H1 (cell line): ENCODE data around the gene ALG5. TPM values are rescaled to one million over a fixed set of nuclear protein-coding genes. Genes with fewer than 3 reads are reported as not detected.

Source experiments
- CTCF ChIA-PET: fragments of 300-600 bp; sonication (Branson Sonifier 250); formaldehyde crosslinking; loops from one replicate; lab custom pipeline; 2021; ENCODE audit not compliant: partially characterized antibody; lab: Charles Lee
- POLR2A ChIA-PET: fragments of 300-600 bp; sonication (Branson Sonifier 250); formaldehyde crosslinking; loops from one replicate; lab custom pipeline; 2021; ENCODE audit warnings: inconsistent platforms; ENCODE audit not compliant: partially characterized antibody; lab: Charles Lee
- DNase-seq, 2 experiments: peaks; one replicate each; pipeline versions ENCODE4 v3.0.0 to v3.0.0-alpha.2; 2010 to 2022; ENCODE audit warnings: low spot score in 2 of 2, low read depth in 1 of 2, mixed read lengths in 1 of 2
- FAIRE-seq: peaks from 2 replicates; lab custom pipeline; 2011; peaks lifted over from hg19 to GRCh38; lab: Jason Lieb, UNC
- H2AFZ ChIP-seq: 2 replicates; pipeline ENCODE4 v1.8.1; 2012; ENCODE audit warnings: low read length, inconsistent platforms
- H2AK5ac ChIP-seq: 2 replicates; pipeline ENCODE4 v1.6.1; 2013; ENCODE audit warnings: low read depth, low read length
- H2BK120ac ChIP-seq: replicated peaks from 2 replicates; pipeline ENCODE3; 2013; ENCODE audit warnings: low read depth, low read length, inconsistent platforms
- H2BK12ac ChIP-seq: 2 replicates; pipeline ENCODE4 v1.6.1; 2013; ENCODE audit warnings: low read depth, low read length
- H2BK15ac ChIP-seq: 2 replicates; pipeline ENCODE4 v1.6.1; 2013; ENCODE audit warnings: low read length
- H2BK20ac ChIP-seq: 2 replicates; pipeline ENCODE4 v1.6.1; 2013; ENCODE audit warnings: low read length
- H2BK5ac ChIP-seq: 2 replicates; pipeline ENCODE4 v1.6.1; 2013; ENCODE audit warnings: low read depth, low read length
- H3K14ac ChIP-seq: 2 replicates; pipeline ENCODE4 v1.6.1; 2013; ENCODE audit warnings: inconsistent platforms; ENCODE audit not compliant: insufficient read length
- H3K18ac ChIP-seq: 2 replicates; pipeline ENCODE4 v1.6.1; 2013; ENCODE audit warnings: low read length; ENCODE audit errors: extremely low read depth
- H3K23ac ChIP-seq: 2 replicates; pipeline ENCODE4 v1.6.1; 2013; ENCODE audit warnings: inconsistent platforms; ENCODE audit not compliant: insufficient read length
- H3K23me2 ChIP-seq: 2 replicates; pipeline ENCODE4 v1.6.1; 2013; ENCODE audit warnings: low read depth, low read length
- H3K27ac ChIP-seq: 2 replicates; pipeline ENCODE4 v1.6.1; 2011; ENCODE audit warnings: low read depth, low read length, inconsistent platforms
- H3K27me3 ChIP-seq, 4 experiments: replicated peaks in 1 of 4; 1 replicate in 1 of 4; 2 replicates in 3 of 4; pipeline versions ENCODE4 v1.6.1 to v1.8.1; 2011 to 2013; ENCODE audit warnings: low read length in 3 of 4, mild to moderate bottlenecking in 3 of 4, inconsistent platforms in 2 of 4, mixed read lengths in 2 of 4, moderate library complexity in 1 of 4; ENCODE audit not compliant: control insufficient read depth in 3 of 4, insufficient read depth in 3 of 4; ENCODE audit errors: extremely low read depth in 1 of 4
- H3K36me3 ChIP-seq, 4 experiments: 2 replicates each; pipeline versions ENCODE4 v1.6.1 to v1.8.1; 2011 to 2013; ENCODE audit warnings: mild to moderate bottlenecking in 4 of 4, low read length in 3 of 4, moderate library complexity in 2 of 4, control low read depth in 1 of 4, inconsistent platforms in 1 of 4; ENCODE audit not compliant: insufficient read depth in 4 of 4, control insufficient read depth in 2 of 4
- H3K4ac ChIP-seq: replicated peaks from 2 replicates; pipeline ENCODE3; 2013; ENCODE audit warnings: low read length, low read depth, mixed read lengths, inconsistent platforms; ENCODE audit not compliant: insufficient read length
- H3K4me1 ChIP-seq, 4 experiments: replicated peaks in 1 of 4; 1 replicate in 1 of 4; 2 replicates in 3 of 4; pipeline versions ENCODE4 v1.6.1 to v1.8.1; 2011 to 2013; ENCODE audit warnings: low read length in 3 of 4, inconsistent platforms in 2 of 4, mixed read lengths in 1 of 4; ENCODE audit not compliant: insufficient read depth in 4 of 4, control insufficient read depth in 3 of 4
- H3K4me2 ChIP-seq, 2 experiments: 2 replicates each; pipeline versions ENCODE4 v1.6.1 to v1.8.1; 2011 to 2013; ENCODE audit warnings: low read depth in 2 of 2, low read length in 2 of 2, control low read depth in 1 of 2, inconsistent platforms in 1 of 2, mild to moderate bottlenecking in 1 of 2; ENCODE audit not compliant: insufficient read depth in 1 of 2
- H3K4me3 ChIP-seq, 4 experiments: fragments of 200-600, 300-600 bp in 1 of 4; sonication (generic), shearing (Covaris generic), sonication (Bioruptor Twin) in 1 of 4; 2 replicates each; pipeline versions ENCODE4 v1.5.1 to v1.8.1; 2011 to 2016; ENCODE audit warnings: low read length in 4 of 4, low read depth in 3 of 4, control low read depth in 2 of 4, inconsistent platforms in 2 of 4, mild to moderate bottlenecking in 2 of 4, mixed read lengths in 1 of 4, moderate library complexity in 1 of 4; ENCODE audit not compliant: insufficient read depth in 2 of 4; ENCODE audit errors: extremely low read depth in 1 of 4
- H3K56ac ChIP-seq: replicated peaks from 2 replicates; pipeline ENCODE3; 2013; ENCODE audit warnings: low read depth, mild to moderate bottlenecking, mixed read lengths, low read length, inconsistent platforms; ENCODE audit not compliant: insufficient read length
- H3K79me1 ChIP-seq: 2 replicates; pipeline ENCODE4 v1.6.1; 2013; ENCODE audit warnings: low read depth, low read length, control low read depth
- H3K79me2 ChIP-seq, 2 experiments: 2 replicates each; pipeline versions ENCODE4 v1.6.1 to v1.8.1; 2012 to 2013; ENCODE audit warnings: low read length in 2 of 2, mild to moderate bottlenecking in 2 of 2, inconsistent platforms in 1 of 2; ENCODE audit not compliant: insufficient read depth in 2 of 2, control insufficient read depth in 1 of 2
- H3K9ac ChIP-seq, 4 experiments: replicated peaks in 1 of 4; 1 replicate in 1 of 4; 2 replicates in 3 of 4; pipeline versions ENCODE4 v1.6.1 to v1.8.1; 2011 to 2013; ENCODE audit warnings: low read depth in 3 of 4, low read length in 3 of 4, control low read depth in 2 of 4, mild to moderate bottlenecking in 2 of 4, moderate library complexity in 2 of 4, inconsistent platforms in 1 of 4; ENCODE audit errors: extremely low read depth in 1 of 4
- H3K9me3 ChIP-seq, 2 experiments: 2 replicates each; pipeline versions ENCODE4 v1.6.1 to v1.8.1; 2012 to 2013; ENCODE audit warnings: mild to moderate bottlenecking in 2 of 2, moderate library complexity in 2 of 2, control low read depth in 1 of 2, inconsistent platforms in 1 of 2, low read depth in 1 of 2, low read length in 1 of 2, mixed read lengths in 1 of 2; ENCODE audit not compliant: insufficient read depth in 2 of 2
- H4K20me1 ChIP-seq, 2 experiments: replicated peaks in 1 of 2; 2 replicates each; pipeline versions ENCODE3 to v1.8.1; 2011 to 2013; ENCODE audit warnings: inconsistent platforms in 2 of 2, low read length in 2 of 2, mild to moderate bottlenecking in 1 of 2; ENCODE audit not compliant: insufficient read depth in 2 of 2, control insufficient read depth in 1 of 2
- H4K5ac ChIP-seq: 2 replicates; pipeline ENCODE4 v1.6.1; 2013; ENCODE audit warnings: low read length, low read depth, mixed read lengths, inconsistent platforms; ENCODE audit not compliant: insufficient read length
- H4K8ac ChIP-seq: 2 replicates; pipeline ENCODE4 v1.8.0; 2013; ENCODE audit warnings: mild to moderate bottlenecking, moderate library complexity, low read length, inconsistent platforms; ENCODE audit not compliant: insufficient read depth; ENCODE audit errors: extremely low read depth
- H4K91ac ChIP-seq: replicated peaks from 2 replicates; pipeline ENCODE3; 2013; ENCODE audit warnings: low read length, mixed read lengths, inconsistent platforms; ENCODE audit not compliant: insufficient read length
- CBX5 ChIP-seq: fragments of 300-800, 300-1000 bp; sonication (generic); IDR thresholded peaks from 2 replicates; pipeline ENCODE4 v1.7.1; 2016; ENCODE audit warnings: antibody characterized with exemption, low read length, low read depth
- CEBPB ChIP-seq: IDR thresholded peaks from 2 replicates; pipeline ENCODE4 v1.6.1; 2012; ENCODE audit warnings: low read depth, low read length
- GTF2F1 ChIP-seq: IDR thresholded peaks from 2 replicates; pipeline ENCODE4 v1.6.1; 2012; ENCODE audit warnings: low read depth, low read length, improper control_type of control experiment, borderline replicate concordance
- RAD21 ChIP-seq, 2 experiments: IDR thresholded peaks in 1 of 2; conservative IDR thresholded peaks in 1 of 2; 2 replicates each; pipeline ENCODE4 v1.6.1; 2011; ENCODE audit warnings: low read depth in 2 of 2, low read length in 2 of 2, improper control_type of control experiment in 1 of 2, inconsistent platforms in 1 of 2, mild to moderate bottlenecking in 1 of 2, moderate library complexity in 1 of 2
- RNF2 ChIP-seq: fragments of 200-900, 300-1000 bp; sonication (generic); IDR thresholded peaks from 2 replicates; pipeline ENCODE4 v1.7.1; 2016; ENCODE audit warnings: borderline replicate concordance, low read depth, mild to moderate bottlenecking, antibody characterized with exemption, low read length; ENCODE audit not compliant: poor library complexity, severe bottlenecking; ENCODE audit errors: missing control alignments
- SIX5 ChIP-seq: IDR thresholded peaks from 2 replicates; pipeline ENCODE4 v1.6.1; 2011; ENCODE audit warnings: mild to moderate bottlenecking, low read depth, low read length
- SP2 ChIP-seq: IDR thresholded peaks from 2 replicates; pipeline ENCODE4 v1.6.1; 2012; ENCODE audit warnings: mild to moderate bottlenecking, low read length, inconsistent platforms
- WGBS, 2 experiments: shearing (Covaris generic) in 1 of 2; methylation state at CpG; one replicate each; pipeline versions ENCODE4 v1.1.6 to v1.1.7; 2013 to 2015; ENCODE audit warnings: low lambda C conversion rate in 2 of 2, mixed read lengths in 2 of 2, inconsistent platforms in 1 of 2, low coverage in 1 of 2, missing lambda C conversion rate in 1 of 2; ENCODE audit not compliant: insufficient replicate concordance in 2 of 2, insufficient coverage in 1 of 2, insufficient read length in 1 of 2; ENCODE audit errors: extremely low coverage in 1 of 2, missing lambda C conversion rate in 1 of 2; 5-methylcytosine and 5-hydroxymethylcytosine counted together
- polyA plus RNA-seq, 7 experiments: library from polyadenylated mRNA; depleted of rRNA in 3 of 7; stranded (reverse) in 5 of 7; unstranded in 2 of 7; fragments of >200 nt in 5 of 7; fragments of 200-250 nt in 2 of 7; gene quantifications; 1 replicate in 5 of 7; 2 replicates in 1 of 7; 4 replicates in 1 of 7; pipeline versions ENCODE4 v1.2.1 to v1.2.3, GENCODE V29; 2011 to 2013; ENCODE audit warnings: missing spikeins in 2 of 7, mixed read lengths in 2 of 7
- total RNA-seq: library from RNA; stranded (reverse); fragmentation: NEBNext Ultra II Directional; extraction: Animal tissue kit (Norgen Biotek cat#: 25700); gene quantifications from 2 replicates; pipeline ENCODE4 v1.2.1, GENCODE V29; 2021

The ALG5 gene
- total and polyA plus RNA-seq, 2 of the 8 experiments (the other 6 are each of a cell fraction or from before 2014, with no cell fraction given): 15.0 to 24.3 TPM

GRCh38 chr13:36965767-36966166, 33.4 kb downstream of the ALG5 start:
- H3K9ac ChIP-seq: no peak overlapping the region
- H4K20me1 ChIP-seq: no peaks in the 10 kb centered on the region
- peaks cover 2 to 39% (median 9%) of the 10 kb centered on the region in 4 experiments; a peak in 5 of 8 replicates for H3K36me3 ChIP-seq
- H3K27me3 ChIP-seq: no peaks in the 10 kb centered on the region
- TF ChIP-seq RNF2 (no peak), SIX5 (no peak), GTF2F1 (no peak), CBX5 (no peak), SP2 (no peak), CEBPB (no peak), RAD21 (IDR thresholded peaks at IDR 0.05 in 1 of 2, conservative IDR thresholded peaks at IDR 0.05 in 1 of 2; ENCODE audit: low read depth in 2 of 2, low read length in 2 of 2) (no peak)
- TF ChIP-seq, all 59 proteins: peak for 0
- no peak for DNase-seq
- H2BK20ac ChIP-seq: no peak overlapping the region
- H3K79me1 ChIP-seq: no peaks in the 10 kb centered on the region
- no peak overlapping the region for H2AK5ac ChIP-seq
- H2BK5ac ChIP-seq: no peak overlapping the region
- H3K14ac ChIP-seq: no peak overlapping the region
- no peak overlapping the region for H3K23ac ChIP-seq
- H2AFZ ChIP-seq: no peak overlapping the region
- no peak overlapping the region for H4K91ac ChIP-seq
- no peak overlapping the region for H4K8ac ChIP-seq
- no peak overlapping the region for H4K5ac ChIP-seq
- no peak overlapping the region for H3K18ac ChIP-seq
- H3K4me3 ChIP-seq: no peak overlapping the region
- no peak overlapping the region for H3K56ac ChIP-seq
- H3K4ac ChIP-seq: no peak overlapping the region
- H3K23me2 ChIP-seq: no peaks in the 10 kb centered on the region
- no peak overlapping the region for H3K4me2 ChIP-seq
- H2BK12ac ChIP-seq: no peak overlapping the region
- no peaks in the 10 kb centered on the region for H3K79me2 ChIP-seq
- CTCF ChIA-PET: interaction anchor here (1.5 to 2.3 kb wide), 3 partner anchors 16 to 114 kb away, joined by 3 to 9 read pairs (median 4); no protein-coding TSS in a partner anchor
- no peak overlapping the region for H2BK120ac ChIP-seq
- no peaks in the 10 kb centered on the region for H3K9me3 ChIP-seq
- H2BK15ac ChIP-seq: no peak overlapping the region
- no peak overlapping the region for H3K27ac ChIP-seq
- POLR2A ChIA-PET: interaction anchor here (0.5 to 1.8 kb wide), 4 partner anchors 9 to 102 kb away, joined by 3 to 4 read pairs (median 3); no protein-coding TSS in a partner anchor
- 82% methylated on average over 2 of the region's 2 CpGs; no CpG with 5 or more reads in 1 of the 2 experiments for WGBS, 2 experiments
- H3K4me1 ChIP-seq: no peaks in the 10 kb centered on the region
- no peak for FAIRE-seq
